OCI-M2 (cell line): ENCODE results near the gene WDR88.
A peak's percentile ranks its signal among the peaks of the same experiment; 100 is the strongest.
"Not testable (repeated sequence)": the region's sequence is repeated elsewhere in the genome, so short reads cannot be mapped to it uniquely, and the experiment has no call there.

Source experiments
- DNase-seq: peaks from one replicate; lab custom pipeline; 2025; ENCODE audit not compliant: unreplicated experiment; lab: John Stamatoyannopoulos, UW

WDR88 gene

GRCh38 chr19:33126712-33127111 lies 5.2 kb upstream of the WDR88 start:
- DNase-seq = not testable (repeated sequence)

DNA sequence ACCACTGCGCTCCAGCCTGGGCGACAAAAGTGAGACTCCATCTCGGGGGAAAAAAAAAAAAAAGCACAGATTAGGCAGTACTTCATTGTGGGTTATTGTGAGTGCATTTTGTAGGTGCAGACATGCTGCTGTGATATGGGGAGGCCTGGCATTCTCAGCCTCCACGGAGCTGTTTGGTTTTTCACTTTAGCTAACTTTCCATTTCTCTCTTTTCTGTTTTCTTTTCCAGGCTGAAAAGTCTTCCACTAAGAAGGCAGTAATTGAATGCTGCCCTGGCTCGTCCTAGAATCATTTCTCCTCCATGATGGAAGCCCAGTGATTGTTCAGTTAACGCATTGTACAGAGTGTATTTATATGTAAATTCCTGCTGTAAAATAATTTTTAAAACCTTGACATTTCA lies 2.0 kb upstream of the WDR88 start:
- DNase-seq = no peak

GRCh38 chr19:33130433-33130832 lies 1.5 kb upstream of the WDR88 start:
- no peak for DNase-seq

GRCh38 chr19:33132425-33132824 lies 511 bp downstream of the WDR88 start:
- no peak for DNase-seq

DNA sequence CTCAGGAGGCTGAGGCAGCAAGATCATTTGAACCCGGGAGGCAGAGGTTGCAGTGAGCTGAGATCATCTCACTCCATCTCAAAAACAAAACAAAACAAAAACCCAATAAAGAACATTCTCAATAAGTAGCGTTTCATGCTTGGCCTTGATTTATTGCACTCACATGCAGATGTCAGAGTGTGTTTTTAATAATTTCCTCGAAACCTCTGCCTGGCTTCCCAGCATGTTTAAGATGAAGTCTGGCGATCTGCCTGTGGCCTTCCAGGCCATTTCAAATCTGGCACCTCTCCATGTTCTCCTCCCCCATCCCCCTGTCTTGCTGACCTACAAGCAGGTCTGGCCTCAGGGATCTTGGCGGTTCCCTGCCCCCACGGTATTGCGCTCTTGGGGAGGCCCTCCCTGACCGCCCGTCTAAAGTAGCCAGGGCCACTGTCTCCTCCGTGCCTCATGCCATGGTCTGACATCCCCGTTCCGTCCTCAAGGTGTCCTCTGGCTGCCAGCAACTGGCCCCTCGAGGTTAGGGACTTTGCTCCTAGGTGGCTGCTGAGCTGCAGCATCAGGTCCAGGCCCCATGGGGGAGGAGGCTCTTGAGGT lies 1.6 kb downstream of the WDR88 start:
- DNase-seq = no peak

GRCh38 chr19:33134571-33135041 lies 2.7 kb downstream of the WDR88 start:
- DNase-seq = no peak

- DNase-seq = no peak
Measured at GRCh38 chr19:33139165-33139564, 7.3 kb downstream of the WDR88 start.

- DNase-seq = peak; percentile 96
Measured at GRCh38 chr19:33143897-33144405, 12.0 kb downstream of the WDR88 start.

GRCh38 chr19:33146209-33146608 lies 14.3 kb downstream of the WDR88 start:
- no peak for DNase-seq

- no peak for DNase-seq
Measured at GRCh38 chr19:33147538-33147937, 15.6 kb downstream of the WDR88 start.

- no peak for DNase-seq
Measured at GRCh38 chr19:33150852-33151518, 19.1 kb downstream of the WDR88 start.

DNA sequence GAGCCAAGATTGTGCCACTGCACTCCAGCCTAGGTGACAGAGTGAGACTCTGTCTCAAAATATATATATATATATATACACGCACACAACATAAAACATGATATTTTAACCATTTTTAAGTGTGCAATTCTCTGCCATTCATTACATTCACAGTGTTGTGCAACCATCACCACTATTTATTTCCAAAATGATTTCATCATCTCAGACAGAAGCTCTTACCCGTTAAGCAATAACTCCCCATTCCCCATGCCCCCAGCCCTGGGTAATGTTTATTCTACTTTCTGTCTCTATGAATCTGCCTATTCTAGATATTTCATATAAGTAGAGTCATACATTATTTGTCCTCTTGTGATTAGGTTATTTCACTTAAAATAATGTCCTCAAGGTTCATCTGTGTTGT lies 20.3 kb downstream of the WDR88 start:
- no peak for DNase-seq

DNA sequence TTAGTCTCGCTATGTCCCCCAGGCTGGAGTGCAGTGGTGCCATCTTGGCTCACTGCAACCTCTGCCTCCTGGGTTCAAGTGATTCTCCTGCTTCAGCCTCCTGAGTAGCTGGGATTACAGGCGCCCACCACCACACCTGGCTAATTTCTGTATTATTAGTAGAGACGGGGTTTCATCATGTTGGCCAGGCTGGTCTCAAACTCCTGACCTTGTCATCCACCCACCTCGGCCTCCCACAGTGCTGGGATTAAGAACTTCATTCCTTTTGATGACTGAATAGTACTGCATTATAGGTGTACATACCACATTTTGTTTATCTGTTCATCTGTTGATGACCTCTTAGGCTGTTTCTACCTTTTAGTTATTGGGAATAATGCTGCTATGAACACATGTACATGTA lies 20.7 kb downstream of the WDR88 start:
- DNase-seq = not testable (repeated sequence)

GRCh38 chr19:33154313-33154712 lies 22.4 kb downstream of the WDR88 start:
- DNase-seq = not testable (repeated sequence)

DNA sequence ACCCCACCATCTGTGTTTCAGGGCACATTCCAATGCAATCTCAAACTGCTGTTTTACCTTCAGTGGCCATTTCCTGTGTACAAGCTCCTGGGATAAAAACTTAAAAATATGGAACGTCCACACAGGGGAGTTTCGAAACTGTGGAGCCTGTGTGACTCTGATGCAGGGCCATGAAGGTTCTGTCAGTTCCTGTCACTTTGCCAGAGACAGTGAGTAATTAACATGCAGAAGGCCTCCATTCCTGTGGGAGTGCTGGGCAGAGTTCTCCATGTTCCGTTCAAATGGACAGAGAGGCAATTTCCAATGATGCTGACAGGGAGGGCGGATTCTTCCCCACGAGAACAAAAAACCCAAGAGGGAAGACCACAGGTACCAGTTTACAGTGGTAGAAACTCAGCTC lies 24.4 kb downstream of the WDR88 start:
- no peak for DNase-seq

DNA sequence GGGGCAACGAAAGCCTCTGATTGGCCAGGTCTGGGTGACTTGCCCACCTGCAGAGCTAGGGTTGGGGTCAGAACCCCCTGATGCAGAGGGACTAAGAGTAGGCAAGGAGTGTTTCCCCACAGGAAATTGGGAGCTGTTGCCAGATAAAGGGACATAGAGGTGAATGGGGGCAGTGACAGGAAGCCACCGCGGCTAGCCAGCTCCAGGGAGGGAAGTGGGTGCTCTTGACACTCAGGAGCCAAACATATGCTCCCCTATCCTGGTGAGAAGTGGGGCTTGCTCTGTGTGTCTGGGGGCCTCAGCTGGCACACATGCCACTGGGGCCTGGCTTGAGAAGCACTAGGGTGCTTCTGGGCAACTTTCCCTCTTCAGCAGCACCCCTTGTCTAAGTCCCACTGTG lies 26.0 kb downstream of the WDR88 start:
- DNase-seq = no peak

DNA sequence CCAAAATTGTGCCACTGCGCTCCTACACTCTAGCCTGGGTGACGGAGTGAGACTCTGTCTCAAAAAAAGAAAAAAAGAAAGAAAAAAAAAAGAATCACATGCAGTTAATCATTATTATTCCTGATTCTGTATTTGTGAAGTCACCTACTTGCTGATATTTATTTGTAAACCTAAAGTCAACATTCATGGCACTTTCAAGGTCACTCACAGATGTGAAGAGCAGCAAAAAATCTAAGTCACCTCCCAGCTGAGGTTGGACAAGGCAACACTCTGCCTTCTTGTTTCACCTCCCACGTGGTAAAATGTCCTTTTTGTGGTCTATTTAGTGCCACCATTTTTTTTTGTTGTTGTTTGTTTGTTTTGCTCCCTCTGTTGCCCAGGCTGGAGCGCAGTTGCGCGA lies 26.5 kb downstream of the WDR88 start:
- no peak for DNase-seq

DNA sequence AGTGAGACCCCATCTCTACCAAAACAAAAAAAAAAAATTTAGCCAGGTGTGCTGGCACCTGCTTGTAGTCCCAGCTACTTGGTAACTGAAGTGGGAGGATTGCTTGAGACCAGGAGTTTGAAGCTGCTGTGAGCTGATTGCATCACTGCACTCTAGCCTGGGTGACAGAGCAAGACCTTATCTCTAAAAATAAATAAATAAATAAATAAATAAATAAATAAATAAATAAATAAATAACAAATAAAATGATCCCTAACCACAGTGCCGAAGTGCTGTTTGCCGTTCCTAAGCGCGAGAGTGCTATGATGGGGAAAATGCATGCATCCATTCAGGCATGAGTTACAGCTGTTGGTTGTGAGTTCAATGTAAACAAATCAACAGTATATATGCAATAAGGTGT lies 27.2 kb downstream of the WDR88 start:
- no peak for DNase-seq

DNA sequence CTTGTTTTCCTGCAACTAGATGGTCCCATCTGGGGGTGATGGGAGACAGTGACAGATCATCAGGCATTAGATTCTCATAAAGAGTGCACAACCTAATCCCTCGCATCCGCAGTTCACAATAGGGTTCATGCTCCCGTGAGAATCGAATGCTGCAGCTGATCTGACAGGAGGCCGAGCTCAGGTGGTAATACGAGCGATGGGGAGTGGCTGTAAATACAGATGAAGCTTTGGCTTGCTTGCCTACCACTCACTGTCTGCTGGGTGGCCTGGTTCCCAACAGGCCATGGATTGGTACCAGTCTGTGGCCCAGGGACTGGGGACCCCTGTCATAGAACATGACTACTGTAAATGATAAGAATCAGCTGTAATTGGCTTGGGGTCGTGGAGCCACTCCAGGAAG lies 28.0 kb downstream of the WDR88 start:
- no peak for DNase-seq

DNA sequence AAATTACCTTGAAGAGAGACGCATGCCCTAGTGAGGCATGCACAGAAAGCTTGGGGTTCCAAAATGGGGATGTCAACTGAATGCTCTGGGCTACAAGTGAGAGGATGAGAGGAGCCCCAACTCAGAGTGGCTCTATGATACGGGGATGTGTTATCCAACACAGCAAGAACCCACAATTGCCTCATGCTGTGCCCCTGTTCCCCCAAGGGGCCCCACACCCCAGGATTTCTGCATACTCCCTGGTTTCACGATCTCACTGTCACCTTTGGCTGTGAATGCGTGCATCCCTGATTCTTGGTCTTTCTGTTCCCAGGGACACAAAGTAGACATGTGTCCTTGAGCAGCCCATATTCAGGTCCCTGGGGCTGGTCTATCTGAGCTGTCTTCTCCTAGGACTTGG lies 29.3 kb downstream of the WDR88 start:
- no peak for DNase-seq

DNA sequence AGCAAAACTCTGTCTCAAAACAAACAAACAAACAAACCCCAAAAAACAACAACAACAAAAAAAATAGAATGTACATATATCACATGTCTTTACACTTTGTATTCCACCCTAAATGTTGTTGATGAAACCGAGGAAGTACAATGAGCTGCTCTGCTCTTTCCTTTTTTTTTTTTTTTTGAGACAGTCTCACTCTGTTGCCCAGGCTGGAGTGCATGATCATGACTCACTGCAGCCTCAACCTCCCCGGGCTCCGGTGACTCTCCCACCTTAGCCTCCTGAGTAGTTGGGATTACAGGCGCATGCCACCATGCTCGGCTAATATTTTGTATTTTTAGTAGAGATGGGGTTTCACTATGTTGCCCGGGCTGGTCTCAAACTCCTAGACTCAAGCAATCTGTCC lies 31.6 kb downstream of the WDR88 start:
- DNase-seq = no peak

DNA sequence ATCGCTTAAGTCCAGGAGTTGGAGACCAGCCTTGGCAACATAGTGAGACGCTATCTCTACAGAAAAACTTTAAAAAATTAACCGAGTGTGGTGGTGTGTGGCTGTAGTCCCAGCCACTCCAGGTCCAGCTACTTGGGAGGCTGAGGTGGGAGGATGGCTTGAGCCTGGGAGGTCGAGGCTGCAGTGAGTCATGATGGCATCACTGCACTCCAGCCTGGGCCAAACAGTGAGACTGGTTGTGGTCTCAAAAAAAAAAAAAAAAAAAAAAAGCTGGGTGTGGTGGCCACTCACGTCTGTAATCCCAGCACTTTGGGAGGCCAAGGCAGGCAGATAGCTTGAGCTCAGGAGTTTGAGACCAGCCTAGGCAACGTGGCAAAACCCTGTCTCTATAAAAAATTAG lies 34.1 kb downstream of the WDR88 start:
- not testable (repeated sequence) for DNase-seq

DNA sequence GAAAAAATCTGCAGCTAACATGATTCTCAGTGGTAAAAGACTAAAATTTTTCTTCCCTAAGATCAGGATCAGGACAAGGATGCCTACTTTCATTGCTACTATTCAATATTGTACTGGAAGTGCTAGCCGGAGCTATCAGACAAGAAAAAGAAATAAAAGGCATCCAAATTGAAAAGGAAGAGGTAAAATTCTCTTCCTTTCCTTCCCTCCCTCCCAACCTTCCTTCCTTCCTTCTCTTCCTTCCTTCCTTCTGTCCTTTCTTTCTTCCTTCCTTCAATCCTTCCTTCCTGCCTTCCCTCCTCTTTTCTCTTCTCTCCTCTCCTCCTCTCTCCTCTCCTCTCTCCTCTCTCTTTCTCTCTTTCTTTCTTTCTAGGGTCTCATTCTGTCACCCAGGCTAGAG lies 35.5 kb downstream of the WDR88 start:
- no peak for DNase-seq
